Measurements from ENCODE around the gene HEY2. TPM values are rescaled to one million over a fixed set of nuclear protein-coding genes. Genes with fewer than 3 reads are reported as not detected.

Gene HEY2
- total and polyA plus RNA-seq, 10 of the 15 experiments (the other 5 are each of a cell fraction or from before 2014, with no cell fraction given), result 0.01 to 0.32 (median 0.08) TPM; not detected in 4

DNA sequence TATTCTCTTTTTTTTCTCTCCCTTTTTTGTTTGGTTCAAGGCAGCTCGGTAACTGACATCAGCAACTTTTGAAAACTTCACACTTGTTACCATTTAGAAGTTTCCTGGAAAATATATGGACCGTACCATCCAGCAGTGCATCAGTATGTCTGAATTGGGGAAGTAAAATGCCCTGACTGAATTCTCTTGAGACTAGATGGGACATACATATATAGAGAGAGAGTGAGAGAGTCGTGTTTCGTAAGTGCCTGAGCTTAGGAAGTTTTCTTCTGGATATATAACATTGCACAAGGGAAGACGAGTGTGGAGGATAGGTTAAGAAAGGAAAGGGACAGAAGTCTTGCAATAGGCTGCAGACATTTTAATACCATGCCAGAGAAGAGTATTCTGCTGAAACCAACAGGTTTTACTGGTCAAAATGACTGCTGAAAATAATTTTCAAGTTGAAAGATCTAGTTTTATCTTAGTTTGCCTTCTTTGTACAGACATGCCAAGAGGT, 10.6 kb downstream of the HEY2 start:
- ATAC-seq, result no peak
- H3K27ac ChIP-seq (ENCODE audit: control insufficient read depth, insufficient read depth), result no peak overlapping the region
- ChIA-PET POLR2A (no interaction called here), SMC1A (ENCODE audit: uncharacterized antibody, unreplicated experiment) (interaction anchor here (0.6 to 2.3 kb wide), 3 partner anchors 71 to 449 kb away, joined by 3 to 9 read pairs (median 6); no protein-coding TSS in a partner anchor), CTCF (interaction anchor here (1.4 to 10.9 kb wide), 2 partner anchors 21 to 447 kb away, joined by 4 to 306 read pairs; no protein-coding TSS in a partner anchor), RAD21 (ENCODE audit: unreplicated experiment) (interaction anchor here (1.2 to 10.1 kb wide), 2 partner anchors 438 to 447 kb away, joined by 3 to 134 read pairs; no protein-coding TSS in a partner anchor)
- H2AFZ ChIP-seq (ENCODE audit: control insufficient read depth, low read depth, low read length), result no peak overlapping the region
- intact Hi-C loops (cut with micrococcal nuclease; ENCODE audit: unreplicated experiment), result loop anchor here (10.0 kb wide), 2 partner anchors 565 to 605 kb away; partner anchors contain the start of gene TPD52L1
- no peaks in the 10 kb centered on the region for H3K4me1 ChIP-seq (ENCODE audit: control insufficient read depth, insufficient read depth, low read length)
- TF ChIP-seq TARDBP (IDR thresholded peaks at IDR 0.05; ENCODE audit: borderline replicate concordance), result no peak
- no peak for TF ChIP-seq CEBPB (IDR thresholded peaks at IDR 0.05; ENCODE audit: borderline replicate concordance in 1 of 2, low read depth in 2 of 2, low read length in 2 of 2)
- TF ChIP-seq, protein P1, sequence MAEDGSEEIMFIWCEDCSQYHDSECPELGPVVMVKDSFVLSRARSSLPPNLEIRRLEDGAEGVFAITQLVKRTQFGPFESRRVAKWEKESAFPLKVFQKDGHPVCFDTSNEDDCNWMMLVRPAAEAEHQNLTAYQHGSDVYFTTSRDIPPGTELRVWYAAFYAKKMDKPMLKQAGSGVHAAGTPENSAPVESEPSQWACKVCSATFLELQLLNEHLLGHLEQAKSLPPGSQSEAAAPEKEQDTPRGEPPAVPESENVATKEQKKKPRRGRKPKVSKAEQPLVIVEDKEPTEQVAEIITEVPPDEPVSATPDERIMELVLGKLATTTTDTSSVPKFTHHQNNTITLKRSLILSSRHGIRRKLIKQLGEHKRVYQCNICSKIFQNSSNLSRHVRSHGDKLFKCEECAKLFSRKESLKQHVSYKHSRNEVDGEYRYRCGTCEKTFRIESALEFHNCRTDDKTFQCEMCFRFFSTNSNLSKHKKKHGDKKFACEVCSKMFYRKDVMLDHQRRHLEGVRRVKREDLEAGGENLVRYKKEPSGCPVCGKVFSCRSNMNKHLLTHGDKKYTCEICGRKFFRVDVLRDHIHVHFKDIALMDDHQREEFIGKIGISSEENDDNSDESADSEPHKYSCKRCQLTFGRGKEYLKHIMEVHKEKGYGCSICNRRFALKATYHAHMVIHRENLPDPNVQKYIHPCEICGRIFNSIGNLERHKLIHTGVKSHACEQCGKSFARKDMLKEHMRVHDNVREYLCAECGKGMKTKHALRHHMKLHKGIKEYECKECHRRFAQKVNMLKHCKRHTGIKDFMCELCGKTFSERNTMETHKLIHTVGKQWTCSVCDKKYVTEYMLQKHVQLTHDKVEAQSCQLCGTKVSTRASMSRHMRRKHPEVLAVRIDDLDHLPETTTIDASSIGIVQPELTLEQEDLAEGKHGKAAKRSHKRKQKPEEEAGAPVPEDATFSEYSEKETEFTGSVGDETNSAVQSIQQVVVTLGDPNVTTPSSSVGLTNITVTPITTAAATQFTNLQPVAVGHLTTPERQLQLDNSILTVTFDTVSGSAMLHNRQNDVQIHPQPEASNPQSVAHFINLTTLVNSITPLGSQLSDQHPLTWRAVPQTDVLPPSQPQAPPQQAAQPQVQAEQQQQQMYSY (CRISPR knock-in tag; IDR thresholded peaks at IDR 0.05), result no peak
- TF ChIP-seq GABPA (IDR thresholded peaks at IDR 0.05; ENCODE audit: low read depth), result no peak
- no peak for TF ChIP-seq BHLHE40 (IDR thresholded peaks at IDR 0.05; ENCODE audit: borderline replicate concordance in 1 of 2, low read depth in 2 of 2, low read length in 1 of 2)
- TF ChIP-seq SREBF1 (IDR thresholded peaks at IDR 0.05; ENCODE audit: low read length), result no peak
- no peak for TF ChIP-seq BACH1 (IDR thresholded peaks at IDR 0.05; ENCODE audit: borderline replicate concordance)
- TF ChIP-seq NFYB (IDR thresholded peaks at IDR 0.05; ENCODE audit: insufficient read depth, low read depth, low read length), result no peak
- TF ChIP-seq, protein P2, sequence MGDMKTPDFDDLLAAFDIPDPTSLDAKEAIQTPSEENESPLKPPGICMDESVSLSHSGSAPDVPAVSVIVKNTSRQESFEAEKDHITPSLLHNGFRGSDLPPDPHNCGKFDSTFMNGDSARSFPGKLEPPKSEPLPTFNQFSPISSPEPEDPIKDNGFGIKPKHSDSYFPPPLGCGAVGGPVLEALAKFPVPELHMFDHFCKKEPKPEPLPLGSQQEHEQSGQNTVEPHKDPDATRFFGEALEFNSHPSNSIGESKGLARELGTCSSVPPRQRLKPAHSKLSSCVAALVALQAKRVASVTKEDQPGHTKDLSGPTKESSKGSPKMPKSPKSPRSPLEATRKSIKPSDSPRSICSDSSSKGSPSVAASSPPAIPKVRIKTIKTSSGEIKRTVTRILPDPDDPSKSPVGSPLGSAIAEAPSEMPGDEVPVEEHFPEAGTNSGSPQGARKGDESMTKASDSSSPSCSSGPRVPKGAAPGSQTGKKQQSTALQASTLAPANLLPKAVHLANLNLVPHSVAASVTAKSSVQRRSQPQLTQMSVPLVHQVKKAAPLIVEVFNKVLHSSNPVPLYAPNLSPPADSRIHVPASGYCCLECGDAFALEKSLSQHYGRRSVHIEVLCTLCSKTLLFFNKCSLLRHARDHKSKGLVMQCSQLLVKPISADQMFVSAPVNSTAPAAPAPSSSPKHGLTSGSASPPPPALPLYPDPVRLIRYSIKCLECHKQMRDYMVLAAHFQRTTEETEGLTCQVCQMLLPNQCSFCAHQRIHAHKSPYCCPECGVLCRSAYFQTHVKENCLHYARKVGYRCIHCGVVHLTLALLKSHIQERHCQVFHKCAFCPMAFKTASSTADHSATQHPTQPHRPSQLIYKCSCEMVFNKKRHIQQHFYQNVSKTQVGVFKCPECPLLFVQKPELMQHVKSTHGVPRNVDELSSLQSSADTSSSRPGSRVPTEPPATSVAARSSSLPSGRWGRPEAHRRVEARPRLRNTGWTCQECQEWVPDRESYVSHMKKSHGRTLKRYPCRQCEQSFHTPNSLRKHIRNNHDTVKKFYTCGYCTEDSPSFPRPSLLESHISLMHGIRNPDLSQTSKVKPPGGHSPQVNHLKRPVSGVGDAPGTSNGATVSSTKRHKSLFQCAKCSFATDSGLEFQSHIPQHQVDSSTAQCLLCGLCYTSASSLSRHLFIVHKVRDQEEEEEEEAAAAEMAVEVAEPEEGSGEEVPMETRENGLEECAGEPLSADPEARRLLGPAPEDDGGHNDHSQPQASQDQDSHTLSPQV (IDR thresholded peaks at IDR 0.05), result no peak
- TF ChIP-seq, protein P3, sequence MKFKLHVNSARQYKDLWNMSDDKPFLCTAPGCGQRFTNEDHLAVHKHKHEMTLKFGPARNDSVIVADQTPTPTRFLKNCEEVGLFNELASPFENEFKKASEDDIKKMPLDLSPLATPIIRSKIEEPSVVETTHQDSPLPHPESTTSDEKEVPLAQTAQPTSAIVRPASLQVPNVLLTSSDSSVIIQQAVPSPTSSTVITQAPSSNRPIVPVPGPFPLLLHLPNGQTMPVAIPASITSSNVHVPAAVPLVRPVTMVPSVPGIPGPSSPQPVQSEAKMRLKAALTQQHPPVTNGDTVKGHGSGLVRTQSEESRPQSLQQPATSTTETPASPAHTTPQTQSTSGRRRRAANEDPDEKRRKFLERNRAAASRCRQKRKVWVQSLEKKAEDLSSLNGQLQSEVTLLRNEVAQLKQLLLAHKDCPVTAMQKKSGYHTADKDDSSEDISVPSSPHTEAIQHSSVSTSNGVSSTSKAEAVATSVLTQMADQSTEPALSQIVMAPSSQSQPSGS (IDR thresholded peaks at IDR 0.05; ENCODE audit: low read length), result no peak
- TF ChIP-seq SUPT20H (IDR thresholded peaks at IDR 0.05; ENCODE audit: borderline replicate concordance, control insufficient read depth, low read depth, low read length), result no peak
- no peak for TF ChIP-seq CREB1 (IDR thresholded peaks at IDR 0.05; ENCODE audit: low read depth)
- no peak for TF ChIP-seq KDM1A (IDR thresholded peaks at IDR 0.05; ENCODE audit: borderline replicate concordance)
- no TSS peak for BruUV-seq (replicated peaks)
- no peaks in the 10 kb centered on the region for H3K36me3 ChIP-seq (ENCODE audit: control insufficient read depth in 2 of 2, insufficient read depth in 2 of 2, low read length in 1 of 2)
- no peaks in the 10 kb centered on the region for H3K9me3 ChIP-seq (replicated peaks; ENCODE audit: control insufficient read depth, insufficient read depth, low read length)
- no peak for DNase-seq (ENCODE audit: low read depth, low spot score)
- no peaks in the 10 kb centered on the region for H3K79me2 ChIP-seq (ENCODE audit: control insufficient read depth, insufficient read depth, low read length)
- H3K9ac ChIP-seq (ENCODE audit: control insufficient read depth, insufficient read depth, low read length), result no peak overlapping the region
- no peaks in the 10 kb centered on the region; a peak in 1 of 4 replicates for H3K27me3 ChIP-seq (replicated peaks in 1 of 2; ENCODE audit: control insufficient read depth in 2 of 2, insufficient read depth in 2 of 2, low read length in 1 of 2)
- WGBS (ENCODE audit: insufficient coverage, insufficient replicate concordance, low lambda C conversion rate, missing lambda C conversion rate), result 8% methylated on average over 5 of the region's 5 CpGs
- H3K4me2 ChIP-seq (ENCODE audit: control insufficient read depth, insufficient read depth), result no peak overlapping the region
- in situ Hi-C loops (cut with MboI), result loop anchor here (10.0 to 25.0 kb wide), 4 partner anchors 235 to 1352 kb away; partner anchors contain the start of genes RSPO3 and TPD52L1
- no peaks in the 10 kb centered on the region for H4K20me1 ChIP-seq (ENCODE audit: control insufficient read depth, insufficient read depth)
- no peak for FAIRE-seq
- H3K4me3 ChIP-seq, result no peak overlapping the region
